LNCAP (cell line): ENCODE measurements around the gene EPS8L2.

Experiments
- TF ChIP-seq, protein P1 (sequence below): fragments of 450-650 bp; IDR thresholded peaks from 2 replicates; pipeline ENCODE4 v1.5.1; 2017; ENCODE audit warnings: mild to moderate bottlenecking

The EPS8L2 gene

DNA sequence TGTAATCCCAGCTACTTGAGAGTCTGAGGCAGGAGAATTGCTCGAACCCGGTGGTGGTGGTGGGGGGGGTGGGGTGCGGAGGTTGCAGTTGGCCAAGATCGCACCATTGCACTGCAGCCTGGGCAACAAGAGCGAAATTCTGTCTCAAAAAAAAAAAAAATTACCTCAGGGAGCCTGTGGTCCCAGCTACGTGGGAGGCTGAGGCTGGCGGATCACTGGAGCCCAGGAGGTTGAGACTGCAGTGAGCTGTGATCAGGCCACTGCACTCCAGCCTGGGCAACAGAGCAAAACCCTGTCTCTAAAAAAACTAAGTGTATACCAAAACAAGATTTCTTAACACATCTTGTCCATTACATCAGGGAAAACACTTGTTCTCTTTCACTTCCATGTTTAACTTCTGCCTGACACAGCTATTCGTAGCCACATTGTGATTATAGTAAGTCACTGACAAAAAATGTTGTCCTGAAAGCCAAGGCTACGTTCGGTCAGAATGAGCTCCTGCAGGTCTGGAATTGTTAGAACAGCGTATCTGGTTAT, 9.0 kb upstream of the EPS8L2 start:
- TF ChIP-seq, protein P1, sequence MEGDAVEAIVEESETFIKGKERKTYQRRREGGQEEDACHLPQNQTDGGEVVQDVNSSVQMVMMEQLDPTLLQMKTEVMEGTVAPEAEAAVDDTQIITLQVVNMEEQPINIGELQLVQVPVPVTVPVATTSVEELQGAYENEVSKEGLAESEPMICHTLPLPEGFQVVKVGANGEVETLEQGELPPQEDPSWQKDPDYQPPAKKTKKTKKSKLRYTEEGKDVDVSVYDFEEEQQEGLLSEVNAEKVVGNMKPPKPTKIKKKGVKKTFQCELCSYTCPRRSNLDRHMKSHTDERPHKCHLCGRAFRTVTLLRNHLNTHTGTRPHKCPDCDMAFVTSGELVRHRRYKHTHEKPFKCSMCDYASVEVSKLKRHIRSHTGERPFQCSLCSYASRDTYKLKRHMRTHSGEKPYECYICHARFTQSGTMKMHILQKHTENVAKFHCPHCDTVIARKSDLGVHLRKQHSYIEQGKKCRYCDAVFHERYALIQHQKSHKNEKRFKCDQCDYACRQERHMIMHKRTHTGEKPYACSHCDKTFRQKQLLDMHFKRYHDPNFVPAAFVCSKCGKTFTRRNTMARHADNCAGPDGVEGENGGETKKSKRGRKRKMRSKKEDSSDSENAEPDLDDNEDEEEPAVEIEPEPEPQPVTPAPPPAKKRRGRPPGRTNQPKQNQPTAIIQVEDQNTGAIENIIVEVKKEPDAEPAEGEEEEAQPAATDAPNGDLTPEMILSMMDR, result no peak

DNA sequence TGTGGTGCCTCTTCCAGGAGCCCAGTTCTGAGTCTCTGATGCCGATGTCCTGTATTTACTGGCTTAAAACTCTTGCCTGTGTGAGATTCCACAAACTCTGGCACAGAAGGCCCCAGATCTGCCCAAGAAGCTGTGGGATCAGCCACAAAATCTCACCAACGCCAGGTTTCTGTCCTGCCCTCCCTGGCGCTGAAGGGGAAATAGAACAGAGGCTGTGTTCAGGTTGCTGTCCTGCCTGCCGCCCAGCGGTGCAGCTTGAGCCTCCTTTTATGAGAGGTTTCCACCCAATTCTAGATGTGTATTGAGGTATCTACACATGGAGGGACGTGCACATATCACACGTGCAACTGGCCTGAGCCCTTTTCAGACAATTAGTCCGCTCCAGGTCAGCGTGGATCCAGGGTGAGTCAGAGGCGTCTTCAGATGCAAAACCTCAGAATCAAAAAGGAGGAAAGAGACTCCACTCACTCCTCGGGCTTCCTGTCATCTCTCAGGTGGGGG, 8.2 kb upstream of the EPS8L2 start:
- TF ChIP-seq, protein P1, result no peak

DNA sequence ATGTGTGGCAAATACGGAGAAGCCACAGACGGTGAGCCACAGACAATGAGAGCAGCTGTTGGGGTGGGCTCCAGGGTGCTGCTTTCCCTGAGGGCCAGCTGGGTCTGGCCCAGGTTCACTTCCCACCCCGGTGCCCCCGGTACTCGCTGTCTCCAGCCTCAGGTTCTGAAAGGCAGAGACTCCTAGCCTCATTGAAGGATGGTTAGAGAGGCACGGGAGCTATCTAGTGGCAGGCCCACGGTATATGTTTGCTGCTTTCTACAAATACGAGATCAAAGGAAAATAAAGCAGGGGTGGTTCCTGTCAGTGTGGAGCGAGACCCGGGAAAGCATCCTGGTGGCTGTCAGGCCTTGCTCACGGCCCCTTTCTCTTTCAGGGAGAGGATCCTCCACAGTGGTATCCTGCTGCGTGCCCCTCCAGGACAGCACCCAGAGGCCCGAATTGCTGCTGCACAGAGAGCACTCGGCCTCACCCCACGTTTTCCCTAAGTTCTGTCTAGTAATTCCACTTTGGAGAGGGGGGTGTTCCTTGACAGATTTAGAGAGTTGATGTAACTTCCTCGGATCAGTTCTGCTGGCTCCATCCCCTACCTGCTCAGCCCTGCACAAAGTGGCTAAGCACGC, 7.4 kb upstream of the EPS8L2 start:
- TF ChIP-seq, protein P1, result no peak

DNA sequence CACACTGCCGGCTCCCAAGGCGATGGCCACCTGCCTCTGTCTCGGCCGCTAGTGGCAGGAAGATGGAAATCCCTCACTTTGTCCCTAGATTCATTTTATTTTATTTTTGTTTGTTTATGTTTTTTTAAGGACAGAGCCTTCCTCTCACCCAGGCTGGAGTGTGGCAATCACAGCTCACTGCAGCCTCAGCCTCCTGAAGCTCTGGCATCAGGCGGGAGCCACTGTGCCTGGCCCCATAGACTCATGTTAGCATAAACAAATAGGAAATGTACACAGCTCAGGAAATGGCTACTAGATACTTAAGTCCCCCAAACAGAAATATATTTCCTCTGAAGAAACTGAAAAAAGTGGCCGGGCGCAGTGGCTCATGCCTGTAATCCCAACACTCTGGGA, 6.9 kb upstream of the EPS8L2 start:
- TF ChIP-seq, protein P1, result no peak

DNA sequence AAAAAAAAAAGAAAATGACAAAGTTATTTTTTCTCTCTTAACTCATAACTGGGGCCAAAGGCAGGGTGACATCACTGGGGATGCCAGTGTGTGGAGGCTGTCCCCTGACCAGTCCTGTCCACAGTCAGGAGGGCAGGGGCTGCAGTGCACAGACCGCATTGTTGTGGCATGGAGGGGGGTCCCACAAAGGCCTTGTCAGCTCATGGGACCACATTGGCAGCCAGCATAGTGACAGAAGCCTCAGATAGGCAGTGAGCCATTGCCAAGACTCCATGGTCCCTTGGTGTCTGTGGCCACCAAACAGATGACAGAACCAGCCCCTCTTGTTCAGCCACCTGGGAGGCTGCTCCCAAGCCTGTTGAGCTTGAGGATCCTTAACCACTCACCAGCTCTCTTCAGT, 6.3 kb upstream of the EPS8L2 start:
- TF ChIP-seq, protein P1, result no peak

DNA sequence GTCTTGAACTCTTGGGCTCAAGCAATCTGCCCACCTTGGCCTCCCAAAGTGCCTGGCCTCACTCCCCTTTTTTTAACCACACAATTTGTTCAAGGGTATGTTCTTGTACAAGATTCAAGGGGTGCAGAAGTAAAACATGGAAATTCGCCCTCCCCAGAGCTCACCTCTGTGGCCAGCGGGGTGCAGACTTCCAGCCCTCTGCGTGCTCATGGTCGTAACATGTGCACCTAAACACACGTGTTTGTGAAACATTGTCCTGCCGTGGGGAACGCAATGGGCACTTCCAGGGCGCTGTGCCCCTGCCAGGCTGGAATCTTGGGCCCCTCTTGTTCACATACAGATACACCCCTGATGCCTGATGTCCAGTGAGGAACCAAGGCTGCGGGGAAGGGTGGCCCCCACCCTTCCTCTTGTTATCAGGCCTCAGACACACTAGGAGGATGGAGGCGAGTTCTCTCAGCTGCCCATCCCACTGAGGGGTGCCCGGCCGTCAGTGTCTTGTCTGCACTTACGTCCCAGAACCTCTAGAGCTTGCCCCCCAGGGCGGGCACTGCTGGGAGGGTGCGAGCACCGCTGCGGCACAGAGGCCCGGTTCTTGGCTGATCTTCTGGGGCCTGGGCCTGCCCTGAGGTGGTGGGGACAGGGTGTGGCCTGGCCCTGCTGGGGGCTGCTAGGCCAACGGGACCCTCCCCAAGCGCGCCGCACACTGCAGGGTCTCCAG, 4.1 kb upstream of the EPS8L2 start:
- TF ChIP-seq, protein P1, result no peak

DNA sequence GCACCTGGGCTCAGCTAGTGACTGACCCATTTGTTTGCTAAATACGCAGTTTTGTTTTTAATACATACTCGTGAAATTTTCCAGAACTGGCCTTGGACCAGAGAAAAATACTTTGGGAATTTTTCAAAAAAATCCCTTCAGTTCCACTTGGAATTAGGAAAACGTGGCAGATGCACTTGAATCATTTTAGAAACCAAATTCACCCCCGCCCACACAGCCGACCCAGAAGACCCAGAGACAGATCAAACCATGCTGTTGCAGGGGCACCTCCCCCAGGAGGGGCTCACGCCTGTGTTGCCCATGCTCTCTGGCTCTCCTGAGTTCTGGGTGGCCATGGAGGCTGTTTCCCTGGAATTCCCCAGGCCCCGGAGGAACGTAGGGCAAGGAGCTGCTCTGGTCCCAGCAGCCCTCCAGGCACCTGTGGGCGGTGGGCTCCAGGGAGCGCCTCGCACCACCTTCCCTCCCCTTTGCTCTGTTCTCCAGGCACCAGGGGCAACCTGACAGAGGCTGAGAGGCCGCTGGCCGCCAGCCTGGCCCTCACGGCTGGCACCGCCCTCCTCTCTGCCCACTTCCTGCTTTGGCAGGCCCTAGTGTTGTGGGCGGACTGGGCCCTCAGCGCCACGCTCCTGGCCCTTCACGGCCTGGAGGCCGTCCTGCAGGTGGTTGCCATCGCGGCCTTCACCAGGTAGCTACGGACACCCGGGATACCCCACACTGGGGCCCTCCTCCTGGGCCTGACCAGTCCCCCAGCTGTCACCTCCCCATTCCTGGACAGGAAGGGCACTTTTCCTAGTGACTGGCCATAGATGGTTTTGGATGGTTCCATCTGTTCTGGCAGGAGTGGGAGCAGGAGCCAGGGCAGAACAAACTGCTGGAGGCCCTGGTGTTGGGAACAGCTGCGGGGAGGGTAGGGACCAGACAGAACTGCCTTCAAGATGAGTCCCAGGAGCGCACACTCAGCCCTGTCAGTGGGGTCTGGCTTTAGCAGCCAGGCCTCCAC, 3.3 kb upstream of the EPS8L2 start:
- TF ChIP-seq, protein P1, result no peak
